ENCODE data around the gene CAMK1D.

CAMK1D gene

DNA sequence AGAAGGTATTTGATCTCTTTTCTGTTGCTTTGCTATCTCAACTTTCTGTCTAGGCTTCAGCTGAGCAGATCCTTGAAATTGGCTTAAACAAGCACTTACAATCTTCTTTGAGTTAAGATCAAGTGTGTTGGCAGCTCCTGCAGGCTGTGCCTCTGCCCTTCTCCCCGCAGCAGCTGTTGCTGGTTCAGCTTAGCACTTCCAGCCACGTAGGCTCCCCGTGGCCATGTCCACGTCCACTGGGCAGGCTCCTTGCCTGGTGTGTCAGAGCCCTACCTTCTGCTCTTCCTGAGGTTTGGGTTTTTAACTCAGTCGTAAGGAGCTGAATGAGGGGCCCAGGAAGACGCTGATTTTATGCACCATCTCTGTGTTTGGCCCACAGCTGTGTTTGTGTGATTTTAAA lies 47.2 kb downstream of the CAMK1D start:
- no peak overlapping the region for H3K4me3 ChIP-seq (replicated peaks in 1 of 2; ENCODE audit: low read depth in 2 of 2, low read length in 2 of 2)
- no peak for DNase-seq (ENCODE audit: low read depth in 2 of 2)
- TF ChIP-seq, protein P1, sequence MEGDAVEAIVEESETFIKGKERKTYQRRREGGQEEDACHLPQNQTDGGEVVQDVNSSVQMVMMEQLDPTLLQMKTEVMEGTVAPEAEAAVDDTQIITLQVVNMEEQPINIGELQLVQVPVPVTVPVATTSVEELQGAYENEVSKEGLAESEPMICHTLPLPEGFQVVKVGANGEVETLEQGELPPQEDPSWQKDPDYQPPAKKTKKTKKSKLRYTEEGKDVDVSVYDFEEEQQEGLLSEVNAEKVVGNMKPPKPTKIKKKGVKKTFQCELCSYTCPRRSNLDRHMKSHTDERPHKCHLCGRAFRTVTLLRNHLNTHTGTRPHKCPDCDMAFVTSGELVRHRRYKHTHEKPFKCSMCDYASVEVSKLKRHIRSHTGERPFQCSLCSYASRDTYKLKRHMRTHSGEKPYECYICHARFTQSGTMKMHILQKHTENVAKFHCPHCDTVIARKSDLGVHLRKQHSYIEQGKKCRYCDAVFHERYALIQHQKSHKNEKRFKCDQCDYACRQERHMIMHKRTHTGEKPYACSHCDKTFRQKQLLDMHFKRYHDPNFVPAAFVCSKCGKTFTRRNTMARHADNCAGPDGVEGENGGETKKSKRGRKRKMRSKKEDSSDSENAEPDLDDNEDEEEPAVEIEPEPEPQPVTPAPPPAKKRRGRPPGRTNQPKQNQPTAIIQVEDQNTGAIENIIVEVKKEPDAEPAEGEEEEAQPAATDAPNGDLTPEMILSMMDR (IDR thresholded peaks at IDR 0.05; ENCODE audit: low read depth, low read length), result no peak

DNA sequence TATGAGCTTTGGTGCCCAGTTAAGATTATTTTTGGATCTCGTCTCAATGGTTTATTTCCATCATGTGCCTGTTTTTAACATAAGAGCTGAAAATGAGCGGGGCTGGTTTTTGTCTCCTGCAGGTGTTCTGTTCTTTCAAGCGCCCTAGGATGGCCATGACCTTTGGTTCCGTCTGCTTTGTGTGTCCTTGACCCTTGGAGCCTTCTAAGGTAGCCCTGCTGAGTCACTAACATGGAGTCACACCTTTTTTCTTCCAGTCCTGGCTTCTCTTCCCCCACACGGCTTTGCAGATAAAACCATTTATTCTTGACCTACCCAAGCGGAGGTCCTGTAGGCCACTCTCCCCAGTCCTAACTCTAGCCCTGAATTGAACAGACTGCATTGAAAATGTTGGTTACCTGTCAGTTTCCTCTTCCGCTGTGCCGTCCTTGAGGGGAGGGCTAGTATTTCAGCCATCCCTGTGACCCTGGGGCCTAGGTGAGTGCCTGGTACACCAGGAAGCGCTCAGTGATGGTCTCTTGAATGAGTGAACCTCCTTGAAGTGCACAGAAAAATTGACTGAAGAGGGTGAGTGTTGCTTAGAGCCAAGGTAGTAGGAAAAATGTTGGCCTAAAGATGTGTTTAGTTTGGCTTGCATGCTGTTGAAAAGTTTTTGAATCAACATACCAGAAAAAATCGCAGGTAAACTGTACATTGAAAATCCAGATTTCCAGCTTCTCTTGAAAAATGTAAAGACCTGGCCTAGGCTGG lies 48.0 kb downstream of the CAMK1D start:
- TF ChIP-seq, protein P1 (IDR thresholded peaks at IDR 0.05; ENCODE audit: low read depth, low read length), result no peak
- no peak for DNase-seq (ENCODE audit: low read depth in 2 of 2)
- no peak overlapping the region for H3K4me3 ChIP-seq (replicated peaks in 1 of 2; ENCODE audit: low read depth in 2 of 2, low read length in 2 of 2)

GRCh38 chr10:12397941-12398340 lies 48.6 kb downstream of the CAMK1D start:
- DNase-seq (ENCODE audit: low read depth in 2 of 2), result no peak
- no peak overlapping the region for H3K4me3 ChIP-seq (replicated peaks in 1 of 2; ENCODE audit: low read depth in 2 of 2, low read length in 2 of 2)
- TF ChIP-seq, protein P1 (IDR thresholded peaks at IDR 0.05; ENCODE audit: low read depth, low read length), result no peak

DNA sequence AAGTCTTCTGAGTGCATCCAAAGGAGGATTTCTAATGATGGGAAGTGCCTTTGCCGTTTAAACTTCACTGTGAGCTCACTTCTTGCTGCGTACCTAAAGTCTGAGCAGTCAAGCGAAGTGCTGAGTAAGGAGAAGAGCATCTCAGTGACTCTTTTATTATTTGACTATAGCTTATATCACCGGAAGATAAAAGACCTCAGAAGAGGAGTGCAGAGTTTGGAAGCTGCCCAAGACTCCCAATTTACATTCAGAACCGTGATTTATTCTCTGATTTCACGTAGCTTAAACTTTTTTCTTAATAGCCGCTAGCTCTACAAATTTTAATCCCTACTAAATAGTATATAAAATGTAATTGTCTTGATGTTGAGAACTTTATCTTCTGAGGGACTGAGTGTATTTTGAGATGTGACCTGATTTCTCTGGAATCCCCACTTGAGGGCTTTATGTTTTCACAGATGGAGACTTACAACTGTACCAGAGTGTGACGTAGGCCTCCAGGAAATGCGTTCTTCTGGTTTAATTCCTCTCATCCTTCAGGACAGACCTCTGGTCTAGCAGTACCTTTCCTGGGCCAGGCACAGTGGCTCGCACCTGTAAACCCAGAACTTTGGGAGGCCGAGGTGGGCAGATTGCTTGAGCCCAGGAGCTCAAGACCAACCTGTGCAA lies 51.1 kb downstream of the CAMK1D start:
- H3K4me3 ChIP-seq (replicated peaks in 1 of 2; ENCODE audit: low read depth in 2 of 2, low read length in 2 of 2), result no peak overlapping the region
- TF ChIP-seq, protein P1 (IDR thresholded peaks at IDR 0.05; ENCODE audit: low read depth, low read length), result no peak
- DNase-seq (ENCODE audit: low read depth in 2 of 2), result peak in 1 of 2 donors; percentile 62

- H3K4me3 ChIP-seq (replicated peaks in 1 of 2; ENCODE audit: low read depth in 2 of 2, low read length in 2 of 2), result no peak overlapping the region
- DNase-seq (ENCODE audit: low read depth in 2 of 2), result no peak
- TF ChIP-seq, protein P1 (IDR thresholded peaks at IDR 0.05; ENCODE audit: low read depth, low read length), result no peak
Observed at GRCh38 chr10:12401466-12401865, 52.1 kb downstream of the CAMK1D start.

DNA sequence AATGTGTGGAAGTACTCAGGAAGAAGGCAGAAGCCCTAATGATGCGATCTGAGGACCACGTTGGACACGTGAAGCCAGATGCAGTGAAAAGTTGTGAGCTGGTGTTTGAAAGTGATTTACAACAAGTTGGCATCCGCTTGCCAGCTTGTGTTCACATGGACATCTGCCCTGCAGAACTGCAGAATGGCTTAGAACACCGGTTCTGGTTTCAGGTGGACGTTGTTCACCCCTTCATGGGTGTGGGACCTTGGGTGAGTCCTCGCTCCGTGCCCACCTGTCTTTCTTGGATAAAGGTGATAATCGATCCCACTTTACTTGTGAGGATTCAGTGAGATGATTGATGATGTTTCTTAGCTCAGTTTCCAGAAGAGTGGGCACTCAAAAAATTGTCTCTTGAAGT lies 53.8 kb downstream of the CAMK1D start:
- no peak for DNase-seq (ENCODE audit: low read depth in 2 of 2)
- H3K4me3 ChIP-seq (replicated peaks in 1 of 2; ENCODE audit: low read depth in 2 of 2, low read length in 2 of 2), result no peak overlapping the region
- TF ChIP-seq, protein P1 (IDR thresholded peaks at IDR 0.05; ENCODE audit: low read depth, low read length), result no peak
